Adrenal gland (tissue), 5 donors: ENCODE measurements around the gene TMEM184C.

ENCODE experiments used
- POLR2A ChIP-seq, 2 donors: fragments of 450-650 bp; IDR thresholded peaks; one replicate each; pipeline ENCODE4 v1.6.1; 2017; ENCODE audit warnings: antibody characterized with exemption in 2 of 2, mild to moderate bottlenecking in 2 of 2, moderate library complexity in 1 of 2
- TF ChIP-seq, protein P1 (sequence below), 6 experiments: fragments of 450-650 bp in 4 of 6; fragments of 200-600 bp in 2 of 6; sonication (generic) in 1 of 6; IDR thresholded peaks; 1 replicate in 5 of 6; 2 replicates in 1 of 6; pipeline versions ENCODE4 v1.5.1 to v1.8.0; 2016 to 2021; ENCODE audit warnings: antibody characterized with exemption in 6 of 6, mild to moderate bottlenecking in 2 of 6, moderate library complexity in 1 of 6
- donor health status: DM: no; HTN: no; CAD: no.

GRCh38 chr4:147717878-147718277 lies 100.7 kb downstream of the TMEM184C start:
- TF ChIP-seq, protein P1, sequence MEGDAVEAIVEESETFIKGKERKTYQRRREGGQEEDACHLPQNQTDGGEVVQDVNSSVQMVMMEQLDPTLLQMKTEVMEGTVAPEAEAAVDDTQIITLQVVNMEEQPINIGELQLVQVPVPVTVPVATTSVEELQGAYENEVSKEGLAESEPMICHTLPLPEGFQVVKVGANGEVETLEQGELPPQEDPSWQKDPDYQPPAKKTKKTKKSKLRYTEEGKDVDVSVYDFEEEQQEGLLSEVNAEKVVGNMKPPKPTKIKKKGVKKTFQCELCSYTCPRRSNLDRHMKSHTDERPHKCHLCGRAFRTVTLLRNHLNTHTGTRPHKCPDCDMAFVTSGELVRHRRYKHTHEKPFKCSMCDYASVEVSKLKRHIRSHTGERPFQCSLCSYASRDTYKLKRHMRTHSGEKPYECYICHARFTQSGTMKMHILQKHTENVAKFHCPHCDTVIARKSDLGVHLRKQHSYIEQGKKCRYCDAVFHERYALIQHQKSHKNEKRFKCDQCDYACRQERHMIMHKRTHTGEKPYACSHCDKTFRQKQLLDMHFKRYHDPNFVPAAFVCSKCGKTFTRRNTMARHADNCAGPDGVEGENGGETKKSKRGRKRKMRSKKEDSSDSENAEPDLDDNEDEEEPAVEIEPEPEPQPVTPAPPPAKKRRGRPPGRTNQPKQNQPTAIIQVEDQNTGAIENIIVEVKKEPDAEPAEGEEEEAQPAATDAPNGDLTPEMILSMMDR (IDR thresholded peaks at IDR 0.05): no peak
- TF ChIP-seq POLR2A (IDR thresholded peaks at IDR 0.05): no peak
